GM21528 (cell line): ENCODE data around the gene DTX1.

Experiments
- ATAC-seq: cut with Tn5 transposase; IDR thresholded peaks from one replicate; pipeline ENCODE4 v1.9.1; 2021; ENCODE audit warnings: mild to moderate bottlenecking, moderate library complexity; ENCODE audit not compliant: unreplicated experiment, low FRiP score

The DTX1 gene

GRCh38 chr12:113056631-113057488 is at the start of gene DTX1:
DTX1 (plus strand) TSS chr12:113056730; CDS start chr12:113058193, 1,463 bp downstream.
- ATAC-seq: no peak

GRCh38 chr12:113007166-113007565 is 49.4 kb upstream of the DTX1 start:
- no peak for ATAC-seq

- ATAC-seq: no peak
Observed at GRCh38 chr12:113010701-113011100, 45.8 kb upstream of the DTX1 start.

GRCh38 chr12:113014565-113014964 is 42.0 kb upstream of the DTX1 start:
- ATAC-seq: no peak

- ATAC-seq: no peak
Observed at GRCh38 chr12:113016796-113017195, 39.7 kb upstream of the DTX1 start.

- no peak for ATAC-seq
Observed at GRCh38 chr12:113019025-113019424, 37.5 kb upstream of the DTX1 start.

- no peak for ATAC-seq
Observed at GRCh38 chr12:113021500-113021899, 35.0 kb upstream of the DTX1 start.

GRCh38 chr12:113022563-113023297 is 33.8 kb upstream of the DTX1 start:
- no peak for ATAC-seq

- no peak for ATAC-seq
Observed at GRCh38 chr12:113027726-113028125, 28.8 kb upstream of the DTX1 start.

- ATAC-seq: no peak
Observed at GRCh38 chr12:113030875-113031525, 25.5 kb upstream of the DTX1 start.

- ATAC-seq: no peak
Observed at GRCh38 chr12:113039911-113040445, 16.6 kb upstream of the DTX1 start.

GRCh38 chr12:113040722-113041171 is 15.8 kb upstream of the DTX1 start:
- no peak for ATAC-seq

- ATAC-seq: no peak
Observed at GRCh38 chr12:113041560-113041959, 15.0 kb upstream of the DTX1 start.

GRCh38 chr12:113043240-113043639 is 13.3 kb upstream of the DTX1 start:
- no peak for ATAC-seq

- ATAC-seq: no peak
Observed at GRCh38 chr12:113044516-113044915, 12.0 kb upstream of the DTX1 start.

GRCh38 chr12:113048716-113049127 is 7.8 kb upstream of the DTX1 start:
- no peak for ATAC-seq

- no peak for ATAC-seq
Observed at GRCh38 chr12:113049976-113050742, 6.4 kb upstream of the DTX1 start.

GRCh38 chr12:113050795-113051194 is 5.7 kb upstream of the DTX1 start:
- no peak for ATAC-seq

- no peak for ATAC-seq
Observed at GRCh38 chr12:113051759-113052158, 4.8 kb upstream of the DTX1 start.

- ATAC-seq: no peak
Observed at GRCh38 chr12:113052326-113052725, 4.2 kb upstream of the DTX1 start.
